Measurements from ENCODE around the gene MMD2.

The MMD2 gene

GRCh38 chr7:4931943-4932342 lies 27.0 kb downstream of the MMD2 start:
- DNase-seq: peak; percentile 50
- Histone ChIP-seq H3K36me3 (no peaks in the 10 kb centered on the region), H3K4me1 (no peaks in the 10 kb centered on the region), H3K9me3 (no peaks in the 10 kb centered on the region), H3K27me3 (no peaks in the 10 kb centered on the region), H3K4me3 (ENCODE audit: low read depth, low read length) (no peak overlapping the region)
- TF ChIP-seq CTCF (IDR thresholded peaks at IDR 0.05; ENCODE audit: low read depth, low read length): no peak

- 0 out of 2 replicates have a peak, but pooled peaks cover 2% of the 10 kb centered on the region for H3K27me3 ChIP-seq
These were observed 30.0 kb downstream of the MMD2 start for GRCh38 chr7:4929005-4929404.

DNA sequence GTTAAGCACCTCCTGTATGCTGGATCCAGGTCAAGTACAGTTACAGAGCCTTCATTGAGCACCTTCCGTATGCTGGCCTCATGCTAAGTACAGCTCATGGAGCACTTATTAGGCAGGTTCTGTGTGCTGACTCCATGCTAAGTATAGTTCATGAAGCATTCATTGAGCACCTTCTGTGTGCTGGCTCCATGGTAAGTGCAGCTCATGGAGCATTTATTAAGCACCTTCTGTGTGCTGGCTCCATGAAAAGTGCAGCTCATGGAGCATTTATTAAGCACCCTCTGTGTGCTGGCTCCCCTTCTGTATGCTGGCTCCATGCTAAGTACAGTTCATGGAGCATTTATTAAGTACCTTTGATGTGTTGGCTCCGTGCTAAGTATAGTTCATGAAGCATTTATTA lies 30.5 kb downstream of the MMD2 start:
- Histone ChIP-seq H3K9me3 (no peaks in the 10 kb centered on the region), H3K4me1 (no peaks in the 10 kb centered on the region), H3K36me3 (no peaks in the 10 kb centered on the region), H3K4me3 (ENCODE audit: low read depth, low read length) (no peak overlapping the region), H3K27me3 (0 out of 2 replicates have a peak, but pooled peaks cover 6% of the 10 kb centered on the region)
- no peak for TF ChIP-seq CTCF (IDR thresholded peaks at IDR 0.05; ENCODE audit: low read depth, low read length)
- DNase-seq: no peak

More at GRCh38 chr7:4929005-4929404, 30.0 kb downstream of the MMD2 start:
- Histone ChIP-seq H3K4me1 (no peaks in the 10 kb centered on the region), H3K36me3 (no peaks in the 10 kb centered on the region), H3K9me3 (no peaks in the 10 kb centered on the region), H3K4me3 (ENCODE audit: low read depth, low read length) (no peak overlapping the region)
- TF ChIP-seq CTCF (IDR thresholded peaks at IDR 0.05; ENCODE audit: low read depth, low read length): no peak
- no peak for DNase-seq

- Histone ChIP-seq H3K9me3 (0 out of 2 replicates have a peak, but pooled peaks cover 4% of the 10 kb centered on the region), H3K4me3 (ENCODE audit: low read depth, low read length) (no peak overlapping the region), H3K36me3 (no peaks in the 10 kb centered on the region), H3K4me1 (no peaks in the 10 kb centered on the region), H3K27me3 (peaks cover 6% of the 10 kb centered on the region; the same call in 1 of the 2 replicates)
- TF ChIP-seq CTCF (IDR thresholded peaks at IDR 0.05; ENCODE audit: low read depth, low read length): no peak
- DNase-seq: no peak
These were observed 38.8 kb downstream of the MMD2 start for GRCh38 chr7:4919969-4920766.

DNA sequence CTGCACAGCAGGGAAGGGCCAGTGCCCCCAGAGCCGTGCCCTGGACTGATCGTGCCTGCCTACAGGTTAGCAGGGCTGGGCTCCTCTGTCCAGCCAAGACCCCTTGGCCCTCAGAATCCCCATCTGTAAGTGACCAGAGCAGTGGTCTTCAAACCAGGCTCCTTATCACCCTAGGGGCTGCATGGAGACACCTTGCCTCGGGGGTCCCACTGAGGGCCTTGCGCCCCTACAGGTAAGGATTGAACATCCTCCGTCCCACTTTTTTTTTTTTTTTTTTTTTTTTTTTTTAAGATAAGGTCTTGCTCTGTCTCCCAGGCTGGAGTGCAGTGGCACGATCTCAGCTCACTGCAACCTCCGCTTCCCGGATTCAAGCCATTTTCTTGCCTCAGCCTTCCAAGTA lies 42.9 kb downstream of the MMD2 start:
- Histone ChIP-seq H3K4me3 (ENCODE audit: low read depth, low read length) (no peak overlapping the region), H3K9me3 (0 out of 2 replicates have a peak, but pooled peaks cover 4% of the 10 kb centered on the region), H3K27me3 (no peaks in the 10 kb centered on the region), H3K36me3 (no peaks in the 10 kb centered on the region), H3K4me1 (no peaks in the 10 kb centered on the region)
- DNase-seq: no peak
- no peak for TF ChIP-seq CTCF (IDR thresholded peaks at IDR 0.05; ENCODE audit: low read depth, low read length)

DNA sequence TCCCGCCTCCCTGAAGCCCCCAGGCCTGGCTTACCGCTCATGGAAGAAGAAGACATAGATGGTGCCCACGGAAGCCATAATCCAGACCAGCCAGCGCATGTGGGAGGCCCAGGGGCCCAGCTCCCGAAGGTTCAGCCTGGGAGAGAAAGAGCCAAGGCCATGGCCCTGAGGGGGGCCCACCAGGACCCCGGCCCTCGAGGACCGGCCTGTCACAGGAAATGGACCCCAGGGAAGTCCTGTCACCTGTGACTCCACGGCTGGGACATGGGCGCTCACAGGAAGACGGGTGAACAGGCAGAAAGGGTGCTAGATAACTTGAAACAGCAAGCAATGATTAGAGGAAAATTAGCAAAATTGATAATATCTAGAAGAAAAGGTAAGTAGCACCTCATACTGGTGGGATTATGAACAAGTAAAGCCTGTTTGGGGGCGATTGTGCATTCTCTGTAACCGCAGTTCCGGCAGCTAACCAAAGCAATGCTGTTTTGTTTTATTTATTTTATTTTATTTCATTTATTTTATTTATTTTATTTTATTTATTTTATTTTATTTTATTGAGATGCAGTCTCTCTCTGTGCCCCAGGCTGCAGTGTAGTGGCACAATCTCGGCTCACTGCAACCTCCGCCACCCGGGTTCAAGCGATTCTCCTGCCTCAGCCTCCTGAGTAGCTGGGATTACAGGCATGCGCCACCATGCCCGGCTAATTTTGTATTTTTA lies 47.7 kb downstream of the MMD2 start:
- Histone ChIP-seq H3K4me3 (ENCODE audit: low read depth, low read length) (no peak overlapping the region), H3K9me3 (no peaks in the 10 kb centered on the region), H3K36me3 (no peaks in the 10 kb centered on the region), H3K4me1 (no peaks in the 10 kb centered on the region), H3K27me3 (no peaks in the 10 kb centered on the region)
- DNase-seq: no peak
- no peak for TF ChIP-seq CTCF (IDR thresholded peaks at IDR 0.05; ENCODE audit: low read depth, low read length)
